Measurements from ENCODE around the gene MAP3K7CL.
"Not testable (repeated sequence)": the region's sequence is repeated elsewhere in the genome, so short reads cannot be mapped to it uniquely, and the experiment has no call there.

Gene MAP3K7CL

GRCh38 chr21:29133796-29134195, 3.4 kb downstream of the MAP3K7CL start:
- no peak for DNase-seq (ENCODE audit: low read depth, low spot score)

GRCh38 chr21:29135481-29135880, 5.0 kb downstream of the MAP3K7CL start:
- DNase-seq (ENCODE audit: low read depth, low spot score): no peak

- DNase-seq (ENCODE audit: low read depth, low spot score): no peak
Measured at GRCh38 chr21:29136033-29136432, 5.6 kb downstream of the MAP3K7CL start.

- DNase-seq (ENCODE audit: low read depth, low spot score): no peak
Measured at GRCh38 chr21:29144736-29145353, 14.4 kb downstream of the MAP3K7CL start.

- peak; percentile 72 for DNase-seq (ENCODE audit: low read depth, low spot score)
Measured at GRCh38 chr21:29145354-29145782, 14.9 kb downstream of the MAP3K7CL start.

- DNase-seq (ENCODE audit: low read depth, low spot score): no peak
Measured at GRCh38 chr21:29145852-29146453, 15.5 kb downstream of the MAP3K7CL start.

GRCh38 chr21:29146726-29147125, 16.3 kb downstream of the MAP3K7CL start:
- DNase-seq (ENCODE audit: low read depth, low spot score): no peak

GRCh38 chr21:29148530-29148929, 18.1 kb downstream of the MAP3K7CL start:
- DNase-seq (ENCODE audit: low read depth, low spot score): no peak

- DNase-seq (ENCODE audit: low read depth, low spot score): no peak
Measured at GRCh38 chr21:29149808-29150425, 19.5 kb downstream of the MAP3K7CL start.

- DNase-seq (ENCODE audit: low read depth, low spot score): no peak
Measured at GRCh38 chr21:29151931-29152330, 21.5 kb downstream of the MAP3K7CL start.

- no peak for DNase-seq (ENCODE audit: low read depth, low spot score)
Measured at GRCh38 chr21:29152916-29153315, 22.5 kb downstream of the MAP3K7CL start.

- no peak for DNase-seq (ENCODE audit: low read depth, low spot score)
Measured at GRCh38 chr21:29154270-29154669, 23.8 kb downstream of the MAP3K7CL start.

- no peak for DNase-seq (ENCODE audit: low read depth, low spot score)
Measured at GRCh38 chr21:29155118-29155932, 24.9 kb downstream of the MAP3K7CL start.

GRCh38 chr21:29155933-29156260, 25.5 kb downstream of the MAP3K7CL start:
- no peak for DNase-seq (ENCODE audit: low read depth, low spot score)

GRCh38 chr21:29157080-29157479, 26.6 kb downstream of the MAP3K7CL start:
- DNase-seq (ENCODE audit: low read depth, low spot score): no peak

- no peak for DNase-seq (ENCODE audit: low read depth, low spot score)
Measured at GRCh38 chr21:29159842-29160241, 29.4 kb downstream of the MAP3K7CL start.

GRCh38 chr21:29162825-29163224, 32.4 kb downstream of the MAP3K7CL start:
- DNase-seq (ENCODE audit: low read depth, low spot score): not testable (repeated sequence)

- DNase-seq (ENCODE audit: low read depth, low spot score): no peak
Measured at GRCh38 chr21:29163341-29164115, 33.1 kb downstream of the MAP3K7CL start.

GRCh38 chr21:29164323-29164942, 34.0 kb downstream of the MAP3K7CL start:
- peak; percentile 79 for DNase-seq (ENCODE audit: low read depth, low spot score)

GRCh38 chr21:29166323-29166722, 35.9 kb downstream of the MAP3K7CL start:
- no peak for DNase-seq (ENCODE audit: low read depth, low spot score)

GRCh38 chr21:29166853-29167252, 36.4 kb downstream of the MAP3K7CL start:
- no peak for DNase-seq (ENCODE audit: low read depth, low spot score)

Data from smooth muscle cell of the brain vasculature (primary cell).